SK-N-SH (cell line): ENCODE results near the gene KCNAB1. TPM values are rescaled to one million over a fixed set of nuclear protein-coding genes. Genes with fewer than 3 reads are reported as not detected.

Source experiments
- CTCF ChIA-PET: fragments of 300-600, 350-600 bp; formaldehyde crosslinking; extraction: SDS; loops from one replicate; lab custom pipeline; 2021; lab: Yijun Ruan, JAX
- POLR2A ChIA-PET: fragments of 350-600 bp; sonication (Branson Sonifier 250); formaldehyde crosslinking; extraction: SDS; loops from one replicate; lab custom pipeline; 2020; ENCODE audit warnings: antibody characterized with exemption, inconsistent platforms; lab: Yijun Ruan, JAX
- DNase-seq: peaks from one replicate; pipeline ENCODE4 v3.0.0; 2012
- H2AFZ ChIP-seq: fragments of 200-600 bp; sonication (generic); 2 replicates; pipeline ENCODE4 v1.8.1; 2016; ENCODE audit warnings: antibody characterized with exemption, mild to moderate bottlenecking, low read depth
- H3F3A ChIP-seq: fragments of 200-600 bp; sonication (generic); replicated peaks from 2 replicates; pipeline ENCODE3; 2016; ENCODE audit warnings: antibody characterized with exemption, mild to moderate bottlenecking; ENCODE audit not compliant: insufficient read depth
- H3K27ac ChIP-seq, 2 experiments: fragments of 200-500 bp in 1 of 2; fragments of 200-600 bp in 1 of 2; sonication (Bioruptor generic) in 1 of 2; sonication (generic), shearing (Covaris generic) in 1 of 2; 2 replicates each; pipeline versions ENCODE4 v1.5.1 to v1.6.1; 2014 to 2016; ENCODE audit warnings: low read depth in 2 of 2, inconsistent platforms in 1 of 2, low read length in 1 of 2, mild to moderate bottlenecking in 1 of 2, mixed read lengths in 1 of 2
- H3K27me3 ChIP-seq: fragments of 200-600 bp; sonication (generic), shearing (Covaris generic); 2 replicates; pipeline ENCODE4 v1.6.1; 2016; ENCODE audit warnings: mixed run types; ENCODE audit not compliant: insufficient read depth
- H3K36me3 ChIP-seq, 2 experiments: fragments of 200-500 bp in 1 of 2; fragments of 200-600 bp in 1 of 2; sonication (Bioruptor generic) in 1 of 2; sonication (generic) in 1 of 2; replicated peaks in 1 of 2; 2 replicates each; pipeline versions ENCODE3 to v1.5.1; 2014 to 2016; ENCODE audit warnings: low read length in 1 of 2, mild to moderate bottlenecking in 1 of 2; ENCODE audit not compliant: insufficient read depth in 2 of 2, control insufficient read depth in 1 of 2
- H3K4me1 ChIP-seq, 2 experiments: fragments of 200-500 bp in 1 of 2; fragments of 200-600 bp in 1 of 2; sonication (Bioruptor generic) in 1 of 2; sonication (generic), shearing (Covaris generic) in 1 of 2; 2 replicates each; pipeline versions ENCODE4 v1.5.1 to v1.6.1; 2014 to 2016; ENCODE audit warnings: low read depth in 1 of 2, low read length in 1 of 2, mixed run types in 1 of 2; ENCODE audit not compliant: insufficient read depth in 2 of 2, control insufficient read depth in 1 of 2
- H3K4me2 ChIP-seq: fragments of 200-600 bp; sonication (generic), shearing (Covaris generic); 2 replicates; pipeline ENCODE4 v1.6.1; 2017; ENCODE audit warnings: mixed run types
- H3K4me3 ChIP-seq, 2 experiments: fragments of 200-500 bp in 1 of 2; fragments of 200-600 bp in 1 of 2; sonication (Bioruptor generic) in 1 of 2; sonication (generic), shearing (Covaris generic) in 1 of 2; 2 replicates each; pipeline versions ENCODE4 v1.5.1 to v1.8.1; 2014 to 2016; ENCODE audit warnings: low read depth in 2 of 2, inconsistent platforms in 1 of 2, low read length in 1 of 2, mild to moderate bottlenecking in 1 of 2, mixed read lengths in 1 of 2, moderate library complexity in 1 of 2
- H3K79me2 ChIP-seq: fragments of 200-600 bp; sonication (generic); 2 replicates; pipeline ENCODE4 v1.8.1; 2017; ENCODE audit warnings: mild to moderate bottlenecking; ENCODE audit not compliant: insufficient read depth
- H3K9ac ChIP-seq: fragments of 200-600 bp; sonication (generic); 2 replicates; pipeline ENCODE4 v1.6.1; 2017; ENCODE audit warnings: mixed run types
- H3K9me2 ChIP-seq: fragments of 200-600 bp; sonication (generic); 2 replicates; pipeline ENCODE4 v1.6.1; 2017; ENCODE audit warnings: mixed run types
- H3K9me3 ChIP-seq: fragments of 200-600 bp; sonication (generic); 2 replicates; pipeline ENCODE4 v1.6.1; 2017; ENCODE audit warnings: mixed run types, mild to moderate bottlenecking, moderate library complexity
- H4K20me1 ChIP-seq: fragments of 200-600 bp; sonication (generic); 2 replicates; pipeline ENCODE4 v1.6.1; 2017; ENCODE audit warnings: mild to moderate bottlenecking, mixed run types; ENCODE audit not compliant: insufficient read depth
- CHD2 ChIP-seq: fragments of 150-350 bp; IDR thresholded peaks from 2 replicates; pipeline ENCODE4 v1.6.1; 2018; ENCODE audit warnings: low read length; ENCODE audit not compliant: partially characterized antibody
- FOXJ3 ChIP-seq: sonication (generic); formaldehyde crosslinking; IDR thresholded peaks from 2 replicates; pipeline ENCODE4 v1.5.1; 2020; ENCODE audit warnings: mild to moderate bottlenecking, missing genetic modification reagents
- GABPA ChIP-seq: IDR thresholded peaks from 2 replicates; pipeline ENCODE4 v1.4.0; 2012; ENCODE audit warnings: low read depth, mild to moderate bottlenecking
- MEF2A ChIP-seq: IDR thresholded peaks from 2 replicates; pipeline ENCODE4 v1.4.0; 2012; ENCODE audit warnings: low read depth, borderline replicate concordance
- MXI1 ChIP-seq: IDR thresholded peaks from 2 replicates; pipeline ENCODE4 v1.6.1; 2012; ENCODE audit warnings: mild to moderate bottlenecking, low read depth, low read length, improper control_type of control experiment
- NFIC ChIP-seq: IDR thresholded peaks from 2 replicates; pipeline ENCODE4 v1.4.0; 2012; ENCODE audit warnings: borderline replicate concordance
- PBX3 ChIP-seq: IDR thresholded peaks from 2 replicates; pipeline ENCODE4; 2012
- RCOR1 ChIP-seq: fragments of 150-350 bp; IDR thresholded peaks from 2 replicates; pipeline ENCODE4 v1.6.1; 2017; ENCODE audit warnings: antibody characterized with exemption, low read length
- SMC3 ChIP-seq: IDR thresholded peaks from 2 replicates; pipeline ENCODE4 v1.6.1; 2012; ENCODE audit warnings: low read depth, low read length, improper control_type of control experiment
- TAF1 ChIP-seq: IDR thresholded peaks from 2 replicates; pipeline ENCODE4 v1.6.1; 2012; ENCODE audit warnings: low read depth, mild to moderate bottlenecking, low read length, moderate library complexity, borderline replicate concordance
- TCF12 ChIP-seq: IDR thresholded peaks from 2 replicates; pipeline ENCODE4 v1.4.0; 2012
- TEAD4 ChIP-seq: IDR thresholded peaks from 2 replicates; pipeline ENCODE4 v1.4.0; 2012; ENCODE audit warnings: mild to moderate bottlenecking, borderline replicate concordance; ENCODE audit not compliant: insufficient read depth
- WGBS: methylation state at CpG from one replicate; pipeline ENCODE4 v1.1.6; 2017; ENCODE audit warnings: low lambda C conversion rate; 5-methylcytosine and 5-hydroxymethylcytosine counted together
- polyA plus RNA-seq, 3 experiments: library from polyadenylated mRNA; depleted of rRNA; stranded (reverse); fragments of >200 nt; gene quantifications; 2 replicates each; pipeline ENCODE4 v1.2.3, GENCODE V29; 2012
- TF ChIP-seq, protein P1 (sequence below): fragments of 200-600 bp; sonication (generic); IDR thresholded peaks from 2 replicates; pipeline ENCODE4 v1.6.1; 2017; ENCODE audit warnings: antibody characterized with exemption, mild to moderate bottlenecking, moderate library complexity
- TF ChIP-seq, protein P2 (sequence below): fragments of 150-350 bp; IDR thresholded peaks from 2 replicates; pipeline ENCODE4 v1.6.1; 2017; ENCODE audit warnings: antibody characterized with exemption, low read length, low read depth, borderline replicate concordance
- TF ChIP-seq, protein P3 (sequence below): IDR thresholded peaks from 2 replicates; pipeline ENCODE4 v1.4.0; 2012; ENCODE audit warnings: low read depth, borderline replicate concordance

The KCNAB1 gene
- polyA plus RNA-seq, 1 of the 3 experiments (the other 2 are of a cell fraction), result 82.1 TPM

DNA sequence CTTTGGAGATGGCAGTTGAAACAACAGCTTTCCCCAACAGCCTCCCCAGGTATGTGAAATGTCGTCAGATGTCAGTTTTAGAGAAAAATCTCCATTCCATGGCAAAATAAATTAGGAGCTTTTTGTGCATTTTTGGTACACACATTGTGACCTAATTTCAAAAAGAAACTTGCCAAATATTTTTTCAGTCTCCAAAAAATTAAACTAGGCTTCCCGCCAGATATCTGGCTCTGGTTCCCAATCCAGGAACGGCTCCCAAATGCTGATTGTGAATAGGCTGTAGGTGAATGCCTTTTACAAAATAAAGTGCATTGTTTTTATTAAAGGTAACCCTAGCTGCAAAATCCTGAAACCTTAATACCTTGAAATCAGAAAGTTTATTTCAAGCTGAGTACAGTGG lies 10.9 kb downstream of the KCNAB1 start:
- POLR2A ChIA-PET, result no interaction called here
- DNase-seq, result no peak
- Histone ChIP-seq H3K27me3 (no peaks in the 10 kb centered on the region; the same call in 1 of the 2 replicates), H3K4me3 (no peak overlapping the region), H2AFZ (no peak overlapping the region), H3K4me1 (peaks cover 0 to 2% of the 10 kb centered on the region in 2 experiments; a peak in 1 of 4 replicates), H3K79me2 (no peaks in the 10 kb centered on the region), H3K36me3 (no peaks in the 10 kb centered on the region), H4K20me1 (no peaks in the 10 kb centered on the region), H3K9me3 (no peaks in the 10 kb centered on the region), H3K9me2 (no peaks in the 10 kb centered on the region), H3F3A (no peaks in the 10 kb centered on the region), H3K9ac (no peak overlapping the region), H3K4me2 (no peak overlapping the region), H3K27ac (no peak overlapping the region)
- WGBS, result 70% methylated on average over 3 of the region's 3 CpGs
- no peak for TF ChIP-seq FOXJ3 (CRISPR knock-in tag)
- TF ChIP-seq NFIC, result no peak
- TF ChIP-seq GABPA, result no peak
- TF ChIP-seq TEAD4, result no peak
- TF ChIP-seq MXI1, result no peak
- no peak for TF ChIP-seq SMC3
- no peak for TF ChIP-seq TCF12
- TF ChIP-seq, protein P1, sequence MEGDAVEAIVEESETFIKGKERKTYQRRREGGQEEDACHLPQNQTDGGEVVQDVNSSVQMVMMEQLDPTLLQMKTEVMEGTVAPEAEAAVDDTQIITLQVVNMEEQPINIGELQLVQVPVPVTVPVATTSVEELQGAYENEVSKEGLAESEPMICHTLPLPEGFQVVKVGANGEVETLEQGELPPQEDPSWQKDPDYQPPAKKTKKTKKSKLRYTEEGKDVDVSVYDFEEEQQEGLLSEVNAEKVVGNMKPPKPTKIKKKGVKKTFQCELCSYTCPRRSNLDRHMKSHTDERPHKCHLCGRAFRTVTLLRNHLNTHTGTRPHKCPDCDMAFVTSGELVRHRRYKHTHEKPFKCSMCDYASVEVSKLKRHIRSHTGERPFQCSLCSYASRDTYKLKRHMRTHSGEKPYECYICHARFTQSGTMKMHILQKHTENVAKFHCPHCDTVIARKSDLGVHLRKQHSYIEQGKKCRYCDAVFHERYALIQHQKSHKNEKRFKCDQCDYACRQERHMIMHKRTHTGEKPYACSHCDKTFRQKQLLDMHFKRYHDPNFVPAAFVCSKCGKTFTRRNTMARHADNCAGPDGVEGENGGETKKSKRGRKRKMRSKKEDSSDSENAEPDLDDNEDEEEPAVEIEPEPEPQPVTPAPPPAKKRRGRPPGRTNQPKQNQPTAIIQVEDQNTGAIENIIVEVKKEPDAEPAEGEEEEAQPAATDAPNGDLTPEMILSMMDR, result no peak
- no peak for TF ChIP-seq TAF1
- TF ChIP-seq MEF2A, result no peak
- TF ChIP-seq RCOR1, result no peak
- no peak for TF ChIP-seq CHD2
- TF ChIP-seq PBX3, result no peak
- TF ChIP-seq, protein P2, sequence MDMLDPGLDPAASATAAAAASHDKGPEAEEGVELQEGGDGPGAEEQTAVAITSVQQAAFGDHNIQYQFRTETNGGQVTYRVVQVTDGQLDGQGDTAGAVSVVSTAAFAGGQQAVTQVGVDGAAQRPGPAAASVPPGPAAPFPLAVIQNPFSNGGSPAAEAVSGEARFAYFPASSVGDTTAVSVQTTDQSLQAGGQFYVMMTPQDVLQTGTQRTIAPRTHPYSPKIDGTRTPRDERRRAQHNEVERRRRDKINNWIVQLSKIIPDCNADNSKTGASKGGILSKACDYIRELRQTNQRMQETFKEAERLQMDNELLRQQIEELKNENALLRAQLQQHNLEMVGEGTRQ, result no peak
- TF ChIP-seq, protein P3, sequence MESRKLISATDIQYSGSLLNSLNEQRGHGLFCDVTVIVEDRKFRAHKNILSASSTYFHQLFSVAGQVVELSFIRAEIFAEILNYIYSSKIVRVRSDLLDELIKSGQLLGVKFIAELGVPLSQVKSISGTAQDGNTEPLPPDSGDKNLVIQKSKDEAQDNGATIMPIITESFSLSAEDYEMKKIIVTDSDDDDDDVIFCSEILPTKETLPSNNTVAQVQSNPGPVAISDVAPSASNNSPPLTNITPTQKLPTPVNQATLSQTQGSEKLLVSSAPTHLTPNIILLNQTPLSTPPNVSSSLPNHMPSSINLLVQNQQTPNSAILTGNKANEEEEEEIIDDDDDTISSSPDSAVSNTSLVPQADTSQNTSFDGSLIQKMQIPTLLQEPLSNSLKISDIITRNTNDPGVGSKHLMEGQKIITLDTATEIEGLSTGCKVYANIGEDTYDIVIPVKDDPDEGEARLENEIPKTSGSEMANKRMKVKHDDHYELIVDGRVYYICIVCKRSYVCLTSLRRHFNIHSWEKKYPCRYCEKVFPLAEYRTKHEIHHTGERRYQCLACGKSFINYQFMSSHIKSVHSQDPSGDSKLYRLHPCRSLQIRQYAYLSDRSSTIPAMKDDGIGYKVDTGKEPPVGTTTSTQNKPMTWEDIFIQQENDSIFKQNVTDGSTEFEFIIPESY, result no peak
- CTCF ChIA-PET, result interaction anchor here (1.2 to 5.9 kb wide), 2 partner anchors 20 to 377 kb away, joined by 3 to 37 read pairs; no protein-coding TSS in a partner anchor
